Measurements from ENCODE around the gene CCDC88C.

DNA sequence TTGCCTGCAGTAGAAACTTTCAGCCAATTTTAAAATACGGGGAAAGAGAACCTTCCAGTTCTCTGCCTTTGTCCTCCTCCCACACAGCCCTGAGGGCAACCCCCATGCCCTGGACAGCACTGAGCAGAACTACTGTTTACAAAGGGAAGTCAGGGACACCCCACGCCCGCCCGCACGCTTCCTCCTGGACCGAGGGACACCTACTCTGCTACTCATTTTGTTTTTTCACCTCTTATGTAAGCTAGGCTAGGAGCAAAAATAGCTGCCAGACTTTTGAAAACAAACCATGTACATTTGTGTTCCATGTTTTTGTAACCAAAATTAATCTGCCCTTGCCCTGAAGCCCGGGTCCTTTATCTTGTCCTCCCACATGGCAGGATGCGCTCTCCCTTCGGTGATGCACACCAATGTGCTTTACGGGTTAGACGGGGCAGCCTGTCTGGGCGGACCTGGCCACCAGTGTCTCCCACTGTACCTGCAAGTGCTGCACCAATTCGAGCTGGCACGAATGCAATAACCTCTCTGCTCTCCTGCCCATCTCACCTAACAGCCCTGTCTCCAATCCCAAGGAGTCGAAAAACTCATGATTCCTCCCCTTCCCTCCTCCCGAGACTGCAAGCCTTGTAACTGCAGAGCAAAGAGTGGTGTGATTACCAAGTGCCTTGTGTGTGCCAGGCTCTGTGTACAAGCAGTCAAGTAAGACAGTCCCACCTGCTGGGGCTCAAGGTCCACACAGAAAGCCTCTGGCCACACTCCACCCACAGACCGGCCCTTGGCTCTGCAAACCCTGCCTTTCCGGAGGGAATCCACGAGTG lies 85.2 kb downstream of the CCDC88C start:
- TF ChIP-seq JUN (IDR thresholded peaks at IDR 0.05; ENCODE audit: borderline replicate concordance, insufficient read depth, insufficient read length, low read depth) (no peak), EZH2 (IDR thresholded peaks at IDR 0.05; ENCODE audit: borderline replicate concordance, low read depth, low read length, severe bottlenecking) (no peak)
- TF ChIP-seq, protein P1, sequence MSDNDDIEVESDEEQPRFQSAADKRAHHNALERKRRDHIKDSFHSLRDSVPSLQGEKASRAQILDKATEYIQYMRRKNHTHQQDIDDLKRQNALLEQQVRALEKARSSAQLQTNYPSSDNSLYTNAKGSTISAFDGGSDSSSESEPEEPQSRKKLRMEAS (IDR thresholded peaks at IDR 0.05; ENCODE audit: insufficient read depth, insufficient read length): no peak

All from endothelial cell of umbilical vein (primary cell).